Inflammatory macrophage treated with lipopolysaccharide for 1 hour (primary cell): ENCODE measurements around the gene REV1.
"Not testable (repeated sequence)": the region's sequence is repeated elsewhere in the genome, so short reads cannot be mapped to it uniquely, and the experiment has no call there.

Source experiments
- DNase-seq, 2 donors: peaks; one replicate each; pipeline ENCODE4 v3.0.0-alpha.2; 2020 to 2022

Gene REV1

GRCh38 chr2:99489761-99490622, at the start of gene REV1:
REV1 (minus strand) TSS chr2:99490017; CDS start chr2:99464975, 25,042 bp downstream.
- peak; percentile 91 to 95 for DNase-seq

GRCh38 chr2:99537910-99538485, 48.2 kb upstream of the REV1 start:
- no peak for DNase-seq

GRCh38 chr2:99524056-99524455, 34.2 kb upstream of the REV1 start:
- DNase-seq, result no peak

- no peak for DNase-seq
These were observed 32.3 kb upstream of the REV1 start for GRCh38 chr2:99522157-99522556.

- DNase-seq, result no peak
These were observed 31.0 kb upstream of the REV1 start for GRCh38 chr2:99520813-99521212.

GRCh38 chr2:99520195-99520594, 30.4 kb upstream of the REV1 start:
- DNase-seq, result no peak

- DNase-seq, result no peak
These were observed 24.5 kb upstream of the REV1 start for GRCh38 chr2:99514357-99514756.

GRCh38 chr2:99512181-99512591, 22.4 kb upstream of the REV1 start:
- no peak for DNase-seq

- no peak for DNase-seq
These were observed 19.6 kb upstream of the REV1 start for GRCh38 chr2:99509387-99509786.

GRCh38 chr2:99507937-99508818, 18.4 kb upstream of the REV1 start:
- no peak for DNase-seq

- no peak for DNase-seq
These were observed 15.2 kb upstream of the REV1 start for GRCh38 chr2:99504844-99505584.

GRCh38 chr2:99503662-99504416, 14.0 kb upstream of the REV1 start:
- DNase-seq, result not testable (repeated sequence)

- no peak for DNase-seq
These were observed 6.2 kb upstream of the REV1 start for GRCh38 chr2:99496021-99496420.

- no peak for DNase-seq
These were observed 5.5 kb upstream of the REV1 start for GRCh38 chr2:99495115-99495860.

GRCh38 chr2:99492721-99493120, 2.9 kb upstream of the REV1 start:
- no peak for DNase-seq

- no peak for DNase-seq
These were observed 1.0 kb upstream of the REV1 start for GRCh38 chr2:99490623-99491461.

- DNase-seq, result peak; percentile 63 to 66
These were observed 605 bp downstream of the REV1 start for GRCh38 chr2:99489063-99489760.

- DNase-seq, result peak in 1 of 2 donors; percentile 14
These were observed 1.2 kb downstream of the REV1 start for GRCh38 chr2:99488539-99489062.

- DNase-seq, result no peak
These were observed 1.9 kb downstream of the REV1 start for GRCh38 chr2:99487906-99488305.
